ENCODE data around the gene CREB5.

DNA sequence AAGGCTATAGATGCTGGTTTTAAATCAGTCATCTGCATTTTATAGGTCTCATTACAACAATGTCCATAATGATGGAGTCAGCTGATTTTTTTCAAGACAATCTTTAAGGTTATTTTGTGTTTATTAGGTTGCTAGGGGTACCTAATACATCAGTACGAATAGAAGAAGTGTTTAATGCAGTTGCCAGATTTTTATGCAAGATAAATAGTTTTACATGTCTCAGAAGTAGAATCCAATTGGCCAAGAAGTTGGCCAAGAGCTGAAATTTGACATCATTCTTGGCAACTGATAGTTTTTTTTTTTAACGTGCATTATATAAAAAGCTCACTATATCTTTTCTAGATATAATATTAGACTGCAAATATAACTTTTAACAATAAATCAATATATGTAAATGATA, 337.3 kb downstream of the CREB5 start:
- TF ChIP-seq POLR2A (IDR thresholded peaks at IDR 0.05) (no peak), POLR2AphosphoS5 (IDR thresholded peaks at IDR 0.05) (no peak)
- TF ChIP-seq, protein P1, sequence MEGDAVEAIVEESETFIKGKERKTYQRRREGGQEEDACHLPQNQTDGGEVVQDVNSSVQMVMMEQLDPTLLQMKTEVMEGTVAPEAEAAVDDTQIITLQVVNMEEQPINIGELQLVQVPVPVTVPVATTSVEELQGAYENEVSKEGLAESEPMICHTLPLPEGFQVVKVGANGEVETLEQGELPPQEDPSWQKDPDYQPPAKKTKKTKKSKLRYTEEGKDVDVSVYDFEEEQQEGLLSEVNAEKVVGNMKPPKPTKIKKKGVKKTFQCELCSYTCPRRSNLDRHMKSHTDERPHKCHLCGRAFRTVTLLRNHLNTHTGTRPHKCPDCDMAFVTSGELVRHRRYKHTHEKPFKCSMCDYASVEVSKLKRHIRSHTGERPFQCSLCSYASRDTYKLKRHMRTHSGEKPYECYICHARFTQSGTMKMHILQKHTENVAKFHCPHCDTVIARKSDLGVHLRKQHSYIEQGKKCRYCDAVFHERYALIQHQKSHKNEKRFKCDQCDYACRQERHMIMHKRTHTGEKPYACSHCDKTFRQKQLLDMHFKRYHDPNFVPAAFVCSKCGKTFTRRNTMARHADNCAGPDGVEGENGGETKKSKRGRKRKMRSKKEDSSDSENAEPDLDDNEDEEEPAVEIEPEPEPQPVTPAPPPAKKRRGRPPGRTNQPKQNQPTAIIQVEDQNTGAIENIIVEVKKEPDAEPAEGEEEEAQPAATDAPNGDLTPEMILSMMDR (IDR thresholded peaks at IDR 0.05 in 8 of 11, conservative IDR thresholded peaks at IDR 0.05 in 3 of 11) = no peak

Measured in spleen (tissue), 7 donors.